ENCODE measurements around the gene STAM2. TPM values are rescaled to one million over a fixed set of nuclear protein-coding genes. Genes with fewer than 3 reads are reported as not detected.

STAM2 gene
- total RNA-seq, 4 donors from 2014 or later, result 19.4 to 29.9 (median 23.9) TPM

GRCh38 chr2:152067823-152068222 is 107.7 kb downstream of the STAM2 start:
- intact Hi-C loops (cut with DNase I), result no loop called here
- 79% methylated on average over 1 of the region's 1 CpG for WGBS

More at GRCh38 chr2:152067823-152068222, 107.7 kb downstream of the STAM2 start:
- H3K36me3 ChIP-seq, result no peaks in the 10 kb centered on the region
- DNase-seq (ENCODE audit: extremely low spot score), result no peak
- H3K4me3 ChIP-seq, result no peak overlapping the region
- peaks cover 0 to 14% (median 3%) of the 10 kb centered on the region in 4 donors for H3K4me1 ChIP-seq
- no peak overlapping the region for H3K27ac ChIP-seq (replicated peaks in 1 of 4)
- no peaks in the 10 kb centered on the region for H3K9me3 ChIP-seq
- no peaks in the 10 kb centered on the region for H3K27me3 ChIP-seq
- no peak for TF ChIP-seq CTCF (IDR thresholded peaks at IDR 0.05)
- TF ChIP-seq POLR2A (IDR thresholded peaks at IDR 0.05; ENCODE audit: low read depth), result no peak
- TF ChIP-seq EP300 (IDR thresholded peaks at IDR 0.05), result no peak
- no peak for TF ChIP-seq POLR2AphosphoS5 (IDR thresholded peaks at IDR 0.05)

Small RNA genes lying within 50 kb of the gene (small RNA-seq; reads per million reads assigned to genes)
- gene RPL30P2, result 0 reads per million in 3 donors

Other genes with a start within 250 kb of the STAM2 start
- gene CACNB4, start 76.7 kb downstream of the STAM2 start, total RNA-seq, result 1 to 10 TPM; 1.7 to 3.5 (median 2.3) TPM
- gene FMNL2, start 159.4 kb upstream of the STAM2 start, total RNA-seq, result 10 to 100 TPM; 23.5 to 28.0 (median 23.8) TPM